Activated T-cell treated with anti-CD3 and anti-CD28 coated beads for 48 hours (primary cell): Measurements from ENCODE around the gene PRKCB.
"Not testable (repeated sequence)": the region's sequence is repeated elsewhere in the genome, so short reads cannot be mapped to it uniquely, and the experiment has no call there.

Experiments used
- DNase-seq: peaks from one replicate; pipeline ENCODE4 v3.0.0-alpha.2; 2020; ENCODE audit warnings: low read depth

PRKCB gene

GRCh38 chr16:24178496-24178895 lies 342.7 kb downstream of the PRKCB start:
- no peak for DNase-seq

DNA sequence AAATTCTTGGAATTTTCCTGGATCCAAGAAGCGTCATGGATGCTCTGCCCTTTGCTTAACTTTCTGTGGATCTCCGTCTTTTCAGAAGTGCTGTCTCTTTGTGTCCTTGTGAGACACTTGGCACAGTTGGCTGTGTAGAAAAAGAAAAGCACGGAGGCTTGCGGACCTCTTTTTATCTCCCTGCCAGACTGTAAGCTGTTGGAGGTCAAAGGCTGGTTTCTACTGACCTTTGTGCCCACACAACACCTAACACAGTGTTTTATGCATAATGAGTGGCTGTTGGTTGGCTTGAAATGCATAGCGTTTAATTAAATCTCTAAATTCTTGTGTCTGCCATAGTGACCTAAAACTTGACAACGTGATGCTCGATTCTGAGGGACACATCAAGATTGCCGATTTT lies 344.7 kb downstream of the PRKCB start:
- no peak for DNase-seq

DNA sequence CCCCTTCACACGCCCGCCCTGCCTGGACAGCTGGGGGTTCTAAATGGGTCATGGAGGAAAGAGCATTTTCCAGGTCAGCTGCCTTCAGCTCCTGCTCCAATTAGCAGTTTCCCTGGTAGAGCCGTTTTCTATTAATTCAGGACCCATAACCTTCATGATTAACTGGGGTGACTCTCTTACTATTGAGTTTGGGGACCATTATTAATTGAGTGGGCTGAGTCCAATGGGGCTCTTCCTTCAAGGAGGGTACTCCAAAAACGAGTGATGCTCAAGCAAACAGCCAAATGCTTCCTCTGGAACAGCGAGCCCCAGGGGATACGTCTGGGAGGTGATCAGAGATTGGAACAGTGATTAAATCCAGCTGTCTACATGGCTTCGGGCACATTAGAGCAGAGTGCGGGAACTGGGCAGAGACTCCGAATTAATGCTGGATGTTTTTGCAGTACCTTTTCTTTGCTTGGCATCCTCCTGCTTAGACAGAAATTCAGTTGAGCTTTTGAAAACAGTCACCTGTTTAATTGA lies 352.3 kb downstream of the PRKCB start:
- no peak for DNase-seq

- DNase-seq, result no peak
Measured at GRCh38 chr16:24188751-24189318, 353.1 kb downstream of the PRKCB start.

- no peak for DNase-seq
Measured at GRCh38 chr16:24189941-24190340, 354.2 kb downstream of the PRKCB start.

DNA sequence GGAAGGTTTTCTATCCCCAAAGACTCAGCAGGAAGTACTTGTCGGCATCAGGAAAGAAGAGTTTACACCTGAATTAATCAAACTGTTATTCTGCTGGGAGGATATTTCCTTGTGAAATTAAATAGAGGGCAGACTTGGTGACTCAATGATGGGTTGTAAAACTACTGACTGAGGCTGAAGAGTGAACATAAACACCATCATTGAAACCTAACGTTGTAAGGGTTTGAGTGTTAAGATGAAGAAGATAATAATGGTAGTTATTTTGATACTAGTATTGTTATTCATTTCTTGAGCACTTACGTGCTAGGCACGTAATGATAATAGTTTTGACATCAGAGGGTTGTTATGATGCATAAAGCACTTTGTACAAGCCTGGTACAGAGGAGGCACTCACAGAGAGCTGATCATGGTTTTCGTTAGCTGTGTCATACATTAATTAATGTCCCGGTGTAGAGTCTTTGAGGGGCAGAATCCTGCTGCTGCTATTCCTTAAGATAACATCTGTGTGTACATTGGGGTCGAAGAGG lies 356.2 kb downstream of the PRKCB start:
- no peak for DNase-seq

DNA sequence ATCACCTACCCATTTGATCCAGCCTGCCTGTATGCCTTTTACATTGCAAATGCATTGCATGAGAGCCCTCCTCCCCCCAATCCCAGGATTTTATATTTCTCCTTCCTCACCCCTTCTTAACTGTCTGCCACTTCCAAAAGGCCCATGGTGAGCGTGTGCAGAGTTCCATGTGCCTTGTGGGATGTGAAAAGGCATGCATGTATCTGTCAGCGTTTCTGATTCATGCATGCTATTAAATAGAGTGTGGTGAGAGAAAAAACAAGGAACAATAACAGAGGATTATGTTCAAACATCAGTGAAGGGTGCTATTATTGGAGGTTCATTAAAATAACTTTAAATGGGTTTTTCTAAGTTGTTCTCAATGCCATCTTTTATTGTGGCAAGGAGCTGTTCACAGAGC lies 359.4 kb downstream of the PRKCB start:
- no peak for DNase-seq

GRCh38 chr16:24198807-24199533 lies 363.2 kb downstream of the PRKCB start:
- no peak for DNase-seq

- DNase-seq, result no peak
Measured at GRCh38 chr16:24203675-24204074, 367.9 kb downstream of the PRKCB start.

- DNase-seq, result no peak
Measured at GRCh38 chr16:24204150-24204665, 368.4 kb downstream of the PRKCB start.

DNA sequence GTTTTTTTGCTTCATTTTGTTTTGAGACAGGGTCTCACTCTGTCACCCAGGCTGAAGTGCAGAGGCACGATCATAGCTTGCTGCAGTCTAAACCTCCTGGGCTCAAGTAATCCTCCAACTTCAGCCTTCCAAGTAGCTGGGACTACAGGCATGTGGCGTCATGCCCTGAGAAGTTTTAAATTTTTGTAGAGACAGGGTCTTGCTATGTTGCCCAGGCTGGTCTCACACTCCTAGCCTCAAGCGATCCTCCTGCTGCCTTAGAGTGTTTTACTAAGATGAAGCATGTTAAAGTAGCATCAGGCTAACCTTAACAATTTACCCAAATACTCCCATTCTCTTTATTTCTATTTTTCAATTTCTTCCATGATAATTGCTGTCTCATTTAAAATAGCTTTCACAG lies 371.1 kb downstream of the PRKCB start:
- DNase-seq, result no peak

GRCh38 chr16:24208710-24209109 lies 372.9 kb downstream of the PRKCB start:
- no peak for DNase-seq

- no peak for DNase-seq
Measured at GRCh38 chr16:24214992-24215391, 379.2 kb downstream of the PRKCB start.

GRCh38 chr16:24216961-24217360 lies 381.2 kb downstream of the PRKCB start:
- no peak for DNase-seq

DNA sequence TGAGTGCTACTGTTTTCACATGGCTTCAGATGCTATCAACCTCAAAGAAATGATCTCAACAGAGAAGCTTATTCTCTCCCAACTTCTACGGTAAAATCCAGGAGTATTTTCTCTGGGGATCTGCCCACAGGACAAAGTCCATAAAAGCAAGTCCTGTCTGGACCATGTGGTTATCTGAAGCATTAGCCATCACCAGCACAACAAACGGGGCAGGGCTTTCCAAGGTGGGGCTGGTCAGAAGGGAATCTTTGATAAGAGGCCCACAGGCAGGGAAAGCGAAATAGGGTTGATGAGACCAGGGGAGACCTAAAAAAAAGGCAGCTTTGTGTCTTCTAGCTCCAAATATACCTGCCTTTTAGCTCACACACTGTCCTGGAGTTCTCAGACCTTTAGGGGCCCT lies 381.7 kb downstream of the PRKCB start:
- no peak for DNase-seq

DNA sequence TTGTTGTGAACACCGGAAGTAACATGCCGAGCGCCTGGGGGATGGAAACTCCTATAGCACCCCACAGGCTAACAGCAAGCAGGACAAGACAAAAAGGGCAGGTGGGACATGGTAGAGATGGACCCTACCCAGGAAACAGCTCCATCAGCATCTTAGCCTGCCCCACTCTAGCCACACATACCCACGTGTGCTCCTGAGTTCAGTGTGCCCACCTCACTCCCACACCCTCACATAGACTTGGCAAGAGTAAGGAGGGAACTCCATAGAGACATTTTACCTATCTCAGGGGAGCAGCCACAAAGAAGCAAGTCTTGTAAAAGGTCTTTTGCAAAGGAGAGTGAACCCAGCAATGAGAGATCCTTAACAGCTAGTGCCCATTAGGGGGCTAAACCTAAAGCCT lies 382.5 kb downstream of the PRKCB start:
- DNase-seq, result no peak

- no peak for DNase-seq
Measured at GRCh38 chr16:24221219-24221618, 385.4 kb downstream of the PRKCB start.

GRCh38 chr16:24228514-24228913 lies 392.7 kb downstream of the PRKCB start:
- DNase-seq, result no peak

DNA sequence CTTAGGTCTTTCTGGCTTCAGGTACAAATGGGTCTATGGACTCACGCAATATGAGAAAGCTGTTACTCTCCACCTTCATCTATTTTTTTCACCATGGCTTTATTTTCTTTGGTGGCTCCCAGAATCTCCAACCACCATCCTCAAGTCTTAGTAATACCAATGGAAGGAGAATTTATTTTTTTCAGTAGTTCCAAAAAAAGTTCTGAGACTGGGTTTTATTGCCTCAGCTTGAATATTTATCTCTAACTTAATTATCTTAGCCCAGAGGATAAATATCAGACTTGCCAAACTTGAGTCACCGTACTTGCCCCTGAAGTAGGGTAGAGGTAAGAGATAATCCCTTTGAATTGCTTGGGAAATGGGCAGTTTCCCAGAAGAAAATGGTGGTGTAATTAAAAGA lies 397.2 kb downstream of the PRKCB start:
- no peak for DNase-seq

DNA sequence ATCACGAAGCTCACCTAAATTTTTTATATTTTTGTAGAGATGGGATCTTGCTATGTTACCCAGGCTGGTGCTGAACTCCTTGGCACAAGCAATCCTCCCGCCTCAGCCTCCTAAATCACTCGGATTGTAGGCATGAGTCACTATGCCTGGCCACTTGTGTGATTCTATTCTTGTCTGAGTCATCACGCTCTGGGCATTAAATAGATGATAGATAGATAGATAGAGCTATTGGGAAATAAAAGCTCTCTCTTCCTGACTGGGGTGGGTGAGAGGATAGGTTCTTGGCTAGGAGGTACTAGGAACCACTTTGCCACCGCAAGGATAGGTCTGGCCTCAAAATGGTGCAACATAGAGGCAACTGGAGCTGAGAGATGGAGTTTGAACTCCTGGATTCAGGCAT lies 399.0 kb downstream of the PRKCB start:
- DNase-seq, result no peak

DNA sequence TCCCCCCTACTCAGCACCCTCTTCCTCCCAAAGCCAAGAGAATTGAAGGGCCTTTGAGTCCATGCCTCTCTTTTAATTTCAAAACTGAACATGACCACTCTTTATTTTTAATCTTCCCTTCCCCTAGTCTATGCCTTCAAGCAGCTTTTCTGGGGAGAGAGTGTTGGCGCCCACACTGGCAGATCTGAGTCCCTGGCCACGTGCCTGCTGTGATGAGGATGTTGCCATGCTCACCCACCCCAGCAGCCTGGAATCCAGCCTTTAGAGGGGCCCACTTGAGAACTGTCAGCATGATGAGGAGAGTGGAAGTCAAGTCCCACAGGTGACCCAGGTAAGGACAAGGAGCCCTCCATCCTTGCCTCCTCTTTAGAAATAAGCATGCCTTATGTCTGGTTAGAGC lies 400.0 kb downstream of the PRKCB start:
- DNase-seq, result no peak

- not testable (repeated sequence) for DNase-seq
Measured at GRCh38 chr16:24238846-24239245, 403.1 kb downstream of the PRKCB start.

DNA sequence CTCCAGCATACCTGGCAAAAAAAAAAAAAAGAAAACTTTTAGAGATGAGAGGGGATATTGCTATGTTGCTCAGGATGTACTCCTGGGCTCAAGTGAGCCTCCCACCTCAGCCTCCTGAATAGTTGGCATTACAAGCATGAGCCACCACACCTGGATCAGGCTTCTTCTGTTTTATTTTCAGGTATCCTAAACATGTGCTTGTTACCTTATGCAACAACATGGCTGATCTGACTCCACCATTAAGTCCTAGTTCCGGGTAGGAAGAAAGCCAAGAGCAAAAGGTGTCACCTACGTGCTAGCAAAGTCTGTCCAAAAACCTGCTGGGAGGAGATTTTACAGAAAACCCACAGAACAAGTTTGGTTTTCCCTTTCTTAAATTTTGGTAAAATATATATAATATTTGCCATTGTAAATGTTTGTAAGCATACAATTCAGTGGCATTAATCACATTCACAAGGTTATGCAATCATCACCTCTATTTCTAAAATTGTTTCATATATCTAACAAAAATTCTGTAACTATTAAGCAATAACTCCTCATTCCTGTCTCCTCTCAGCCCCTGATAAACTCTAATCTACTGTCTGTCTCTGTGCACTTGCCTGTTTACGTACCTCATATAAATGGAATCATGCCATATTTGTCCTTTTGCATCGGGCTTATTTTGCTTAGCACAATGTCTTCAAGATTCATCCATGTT lies 411.3 kb downstream of the PRKCB start:
- no peak for DNase-seq
